Motor neuron (in vitro differentiated cells): ENCODE data around the gene FAM124B. TPM values are rescaled to one million over a fixed set of nuclear protein-coding genes. Genes with fewer than 3 reads are reported as not detected.
A peak's percentile ranks its signal among the peaks of the same experiment; 100 is the strongest.

ENCODE experiments used
- ATAC-seq, 8 experiments: fragments of 200-7000 bp; cut with Tn5 transposase; replicated peaks in 6 of 8; 2 replicates each; pipeline ENCODE4 v1.8.0; 2021; ENCODE audit warnings: mild to moderate bottlenecking in 8 of 8, moderate library complexity in 8 of 8
- H3K27ac ChIP-seq, 2 donors: fragments of 250-450 bp; sonication (Bioruptor Pico); 2 replicates each; pipeline ENCODE4 v1.9.0; 2021; ENCODE audit warnings: antibody characterized with exemption in 2 of 2, mild to moderate bottlenecking in 2 of 2, moderate library complexity in 1 of 2
- H3K4me1 ChIP-seq, 2 donors: fragments of 250-450 bp; sonication (Bioruptor Pico); replicated peaks in 1 of 2; 2 replicates each; pipeline ENCODE4 v1.6.1; 2021; ENCODE audit warnings: antibody characterized with exemption in 2 of 2, mild to moderate bottlenecking in 2 of 2, moderate library complexity in 1 of 2
- H3K4me3 ChIP-seq, 5 donors: fragments of 250-450 bp; sonication (Bioruptor Pico); 2 replicates each; pipeline ENCODE4 v1.9.0; 2021; ENCODE audit warnings: antibody characterized with exemption in 5 of 5, mild to moderate bottlenecking in 5 of 5, moderate library complexity in 4 of 5
- WGBS, 10 experiments: fragments of 450-650 bp; shearing (Covaris generic); methylation state at CpG; one replicate each; pipeline ENCODE4 v1.0.0; 2022; 5-methylcytosine and 5-hydroxymethylcytosine counted together
- in situ Hi-C, 9 experiments: fragments of 400-800 bp; cut with MboI; loops; one replicate each; pipeline ENCODE4 v1.15.0; 2021; ENCODE audit warnings: low sequenced_read_pairs in 9 of 9, low pct_unique_long_range_greater_than_20kb in 2 of 9; ENCODE audit not compliant: unreplicated experiment in 9 of 9
- total RNA-seq, 8 experiments: library from RNA; unstranded; fragments of 300-600 nt; gene quantifications; 2 replicates each; pipeline versions ENCODE4 v1.2.3 to v1.2.4, GENCODE V29; 2022

FAM124B gene
- total RNA-seq, 8 experiments from 2014 or later, result 0.09 to 0.97 (median 0.23) TPM; not detected in 4

DNA sequence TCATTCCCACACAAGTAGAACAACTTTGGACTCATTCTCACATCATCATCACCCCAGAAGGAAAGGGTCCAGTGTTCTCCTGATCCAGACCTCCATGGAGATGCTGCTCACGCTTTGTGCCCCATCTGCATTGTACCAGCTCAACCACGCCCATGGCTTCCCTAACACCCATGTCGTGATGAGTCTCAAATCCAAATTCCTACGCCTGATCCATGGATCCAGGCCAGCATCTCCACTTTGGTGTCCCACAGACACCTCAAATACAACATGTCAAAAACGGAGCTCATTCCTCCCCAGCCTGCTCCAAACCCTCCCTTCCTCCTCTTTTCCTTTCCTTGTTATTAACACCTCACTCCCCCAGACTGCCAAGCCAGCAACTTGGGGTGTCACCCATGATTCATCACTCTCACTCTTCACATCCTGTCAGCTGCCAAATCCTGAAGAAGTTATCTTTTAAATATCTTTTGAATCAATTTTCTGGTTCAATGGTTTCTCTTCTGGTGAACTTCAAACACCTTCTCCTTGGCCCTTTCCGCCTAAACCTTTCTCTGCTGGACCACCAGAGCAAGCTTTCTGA is 30.2 kb upstream of the FAM124B start:
- Histone ChIP-seq H3K4me3 (no peak overlapping the region), H3K4me1 (no peaks in the 10 kb centered on the region), H3K27ac (no peak overlapping the region)
- WGBS, 10 experiments, result 63 to 100% (median 83%) methylated on average over 1 to 5 of the region's 6 CpGs; no CpG with 5 or more reads in 1 of the 10 experiments
- no peak for ATAC-seq
- in situ Hi-C loops, result no loop called here

DNA sequence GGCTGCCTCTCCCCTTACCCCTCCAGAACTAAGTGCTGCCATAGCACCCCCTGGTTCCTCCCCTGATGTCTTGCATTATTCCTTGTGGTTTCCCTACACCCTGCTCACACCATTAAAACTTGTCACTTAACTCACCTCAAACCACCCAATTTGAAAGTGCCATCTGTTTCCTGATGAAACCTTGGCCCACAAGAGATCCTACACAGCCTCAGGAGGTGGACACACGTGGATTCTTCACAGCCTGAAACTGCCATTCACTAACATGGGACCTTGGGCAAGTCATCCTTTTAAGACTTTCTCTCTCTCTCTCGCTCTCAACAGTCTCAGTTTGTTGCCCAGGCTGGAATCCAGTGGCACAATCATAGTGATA is 27.5 kb upstream of the FAM124B start:
- no peaks in the 10 kb centered on the region for H3K4me1 ChIP-seq
- no peak overlapping the region for H3K4me3 ChIP-seq
- 0 to 50% (median 25%) methylated on average over 1 to 2 of the region's 2 CpGs; no CpG with 5 or more reads in 5 of the 10 experiments for WGBS, 10 experiments
- H3K27ac ChIP-seq, result no peak overlapping the region
- ATAC-seq, result no peak
- in situ Hi-C loops, result no loop called here

DNA sequence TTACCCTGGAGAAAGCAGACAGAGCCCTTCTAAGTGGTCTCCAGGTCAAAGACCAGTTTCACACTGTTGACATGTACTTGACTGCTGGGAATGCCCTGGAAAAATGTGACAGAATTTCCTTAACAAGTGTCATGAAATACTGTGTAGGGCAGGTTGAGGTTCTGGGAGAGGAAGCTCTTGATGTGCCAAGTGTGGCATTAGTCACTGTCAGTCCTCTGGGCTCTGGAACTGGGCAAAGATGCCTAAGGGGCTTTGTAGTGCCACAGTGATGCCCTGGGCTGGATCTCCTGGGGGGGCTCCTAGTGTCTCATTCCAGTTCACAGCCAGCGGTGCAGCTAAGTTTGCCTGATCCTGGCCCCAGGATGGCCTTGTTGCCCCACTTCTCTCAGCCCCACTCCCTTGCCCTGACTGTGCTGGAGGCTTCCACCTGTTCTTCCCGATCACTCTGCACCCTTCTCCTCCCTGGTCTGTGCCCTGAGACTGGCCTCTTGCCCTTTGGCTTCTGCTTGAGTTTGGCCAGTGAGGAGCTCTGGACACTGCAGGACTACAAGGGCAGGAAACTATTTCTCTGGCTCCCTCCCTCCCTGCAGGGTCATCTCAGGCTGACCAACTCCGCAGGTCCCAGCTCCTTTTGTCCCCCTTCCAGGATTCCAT is 27.0 kb upstream of the FAM124B start:
- Histone ChIP-seq H3K27ac (no peak overlapping the region), H3K4me3 (no peak overlapping the region), H3K4me1 (no peaks in the 10 kb centered on the region)
- ATAC-seq, result no peak
- in situ Hi-C loops, result no loop called here
- 100% methylated on average over 2 of the region's 3 CpGs; no CpG with 5 or more reads in 9 of the 10 experiments for WGBS, 10 experiments

DNA sequence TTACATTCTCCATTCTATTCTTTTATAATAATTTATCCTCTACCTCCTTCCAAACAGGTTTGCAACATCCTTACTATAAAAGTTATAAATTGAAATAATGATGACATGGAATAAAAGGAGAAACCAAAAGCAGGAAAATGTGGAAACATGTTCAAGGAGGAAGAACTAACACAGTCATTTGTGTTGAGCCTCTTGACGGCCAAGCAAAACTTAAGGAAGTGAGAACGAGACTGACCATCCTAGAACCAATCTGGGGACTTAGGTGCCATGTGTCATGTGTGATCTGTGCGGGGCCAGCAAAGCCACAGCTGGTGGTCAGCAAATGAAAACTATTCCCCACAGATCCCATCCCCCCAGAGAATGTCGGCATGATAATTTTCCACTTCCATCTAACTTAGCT is 25.6 kb upstream of the FAM124B start:
- H3K4me3 ChIP-seq, result no peak overlapping the region
- no peak for ATAC-seq
- H3K4me1 ChIP-seq, result no peaks in the 10 kb centered on the region
- in situ Hi-C loops, result no loop called here
- 17 to 100% (median 73%) methylated on average over 1 to 4 of the region's 4 CpGs; no CpG with 5 or more reads in 1 of the 10 experiments for WGBS, 10 experiments
- no peak overlapping the region for H3K27ac ChIP-seq

DNA sequence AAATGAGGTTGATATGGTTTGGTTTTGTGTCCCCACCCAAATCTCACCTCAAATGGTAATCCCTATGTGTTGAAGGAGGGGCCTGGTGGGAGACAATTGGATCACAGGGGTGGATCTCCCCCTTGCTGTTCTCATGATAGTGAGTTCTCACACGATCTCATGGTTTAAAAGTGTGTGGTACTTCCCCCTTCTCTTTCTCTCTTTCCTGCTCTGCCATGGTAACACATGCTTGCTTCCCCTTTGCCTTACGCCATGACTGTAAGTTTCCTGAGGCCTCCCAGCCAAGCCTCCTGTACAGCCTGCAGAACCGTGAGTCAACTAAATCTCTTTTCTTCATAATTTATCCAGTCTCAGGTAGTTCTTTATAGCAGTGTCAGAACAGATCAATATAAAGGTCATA is 24.7 kb upstream of the FAM124B start:
- 40 to 100% (median 71%) methylated on average over 1 to 3 of the region's 3 CpGs; no CpG with 5 or more reads in 5 of the 10 experiments for whole genome bisulfite sequencing, 10 experiments
- Histone ChIP-seq H3K4me1 (no peaks in the 10 kb centered on the region), H3K27ac (no peak overlapping the region), H3K4me3 (no peak overlapping the region)
- in situ Hi-C loops, result no loop called here
- no peak for ATAC-seq

DNA sequence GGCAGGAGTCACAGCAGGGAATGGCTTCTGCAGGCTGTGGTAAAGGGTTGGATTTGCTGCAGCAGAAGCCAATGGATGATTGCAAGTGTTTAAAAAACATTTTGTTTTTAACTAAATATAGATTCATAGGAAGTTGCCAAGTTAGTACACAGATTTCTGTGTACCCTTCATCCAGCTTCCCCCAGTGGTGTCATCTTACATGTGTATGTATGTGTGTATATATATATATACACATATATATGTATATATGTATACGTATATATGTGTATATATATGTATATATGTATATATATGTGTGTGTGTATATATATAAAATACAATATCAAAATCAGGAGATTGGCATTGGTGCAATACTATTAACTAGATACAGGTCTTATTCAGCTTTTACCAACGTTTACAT is 19.2 kb upstream of the FAM124B start:
- no peak for ATAC-seq
- no peak overlapping the region for H3K27ac ChIP-seq
- H3K4me1 ChIP-seq, result no peaks in the 10 kb centered on the region
- 40 to 100% (median 100%) methylated on average over 1 of the region's 2 CpGs; no CpG with 5 or more reads in 5 of the 10 experiments for WGBS, 10 experiments
- H3K4me3 ChIP-seq, result no peak overlapping the region
- in situ Hi-C loops, result no loop called here

DNA sequence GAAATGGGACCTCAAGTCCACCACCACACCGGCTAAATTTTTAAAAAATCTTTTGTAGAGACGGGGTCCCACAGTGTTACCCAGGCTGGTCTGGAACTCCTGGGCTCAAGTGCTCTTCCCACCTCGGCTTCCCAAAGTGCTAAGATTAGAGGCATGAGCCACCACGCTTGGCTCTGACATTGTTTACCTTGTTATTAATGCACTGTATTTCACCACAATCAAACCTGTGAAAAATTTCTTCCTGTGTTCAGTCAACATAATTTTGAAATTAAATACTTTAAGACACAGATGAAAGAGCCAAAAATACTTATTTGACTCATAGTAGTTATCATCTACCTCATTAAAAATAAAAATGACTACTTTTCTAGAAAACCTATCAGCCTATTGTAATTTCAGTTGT is 16.0 kb upstream of the FAM124B start:
- no peak overlapping the region for H3K27ac ChIP-seq
- H3K4me3 ChIP-seq, result no peak overlapping the region
- 78 to 98% (median 85%) methylated on average over 1 to 4 of the region's 4 CpGs; no CpG with 5 or more reads in 2 of the 10 experiments for WGBS, 10 experiments
- ATAC-seq, result no peak
- H3K4me1 ChIP-seq, result no peaks in the 10 kb centered on the region
- in situ Hi-C loops, result no loop called here

DNA sequence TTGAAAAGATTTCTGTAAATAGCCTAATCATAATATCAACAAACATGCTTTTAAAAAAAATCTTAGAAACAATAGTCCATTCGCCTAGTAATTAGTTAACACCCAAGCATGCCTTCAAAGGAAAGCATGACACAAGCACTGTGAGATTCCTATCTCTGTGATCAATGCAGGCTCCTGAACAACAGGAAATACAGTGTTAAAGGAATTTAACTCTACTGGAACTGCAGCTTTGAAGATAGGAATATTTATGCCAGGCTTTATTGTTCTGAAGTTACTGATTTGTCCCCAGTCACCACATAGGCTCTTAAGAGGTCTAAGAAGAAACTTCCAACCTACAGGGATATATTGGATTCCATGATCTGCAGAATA is 15.4 kb upstream of the FAM124B start:
- ATAC-seq, result no peak
- no peak overlapping the region for H3K27ac ChIP-seq
- in situ Hi-C loops, result no loop called here
- WGBS, 10 experiments, result 60 to 100% (median 83%) methylated on average over 1 of the region's 1 CpG; no CpG with 5 or more reads in 5 of the 10 experiments
- H3K4me1 ChIP-seq, result no peaks in the 10 kb centered on the region
- no peak overlapping the region for H3K4me3 ChIP-seq

DNA sequence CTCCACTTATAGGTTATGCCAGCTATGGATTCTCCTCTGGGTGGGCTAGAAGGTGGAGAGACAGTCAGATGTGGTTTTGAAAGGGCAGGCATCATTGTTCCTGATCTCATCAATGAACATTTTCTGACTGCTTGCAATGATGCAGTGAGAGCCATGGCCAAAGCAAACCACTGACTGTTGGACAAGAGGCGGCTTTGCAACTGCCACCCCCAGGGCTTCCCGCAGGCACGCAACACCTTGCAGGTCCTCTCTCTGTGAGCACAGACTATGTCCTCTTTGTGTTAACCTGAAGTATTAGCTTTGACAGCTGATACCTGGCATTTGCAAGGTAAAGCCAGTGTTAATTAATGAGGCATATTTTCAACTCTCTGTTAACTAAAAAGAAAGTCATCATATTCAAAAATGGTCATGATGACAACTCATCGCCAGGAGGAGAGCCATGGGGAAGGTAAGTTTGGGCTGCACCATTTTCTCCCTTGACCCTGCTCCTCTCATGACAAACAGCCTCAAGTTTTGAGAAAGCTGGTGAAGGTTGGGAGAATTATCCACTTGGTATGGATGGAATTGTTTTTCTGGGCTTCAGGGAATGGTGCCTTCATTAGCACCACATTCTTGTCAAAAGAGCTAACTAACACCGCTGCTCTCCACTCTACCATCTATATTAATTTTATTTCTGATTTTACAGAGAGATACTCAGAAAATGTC is 14.9 kb upstream of the FAM124B start:
- 40 to 100% (median 95%) methylated on average over 1 to 5 of the region's 5 CpGs; no CpG with 5 or more reads in 1 of the 10 experiments for WGBS, 10 experiments
- in situ Hi-C loops, result no loop called here
- Histone ChIP-seq H3K4me3 (no peak overlapping the region), H3K4me1 (no peaks in the 10 kb centered on the region), H3K27ac (no peak overlapping the region)
- ATAC-seq, result no peak

DNA sequence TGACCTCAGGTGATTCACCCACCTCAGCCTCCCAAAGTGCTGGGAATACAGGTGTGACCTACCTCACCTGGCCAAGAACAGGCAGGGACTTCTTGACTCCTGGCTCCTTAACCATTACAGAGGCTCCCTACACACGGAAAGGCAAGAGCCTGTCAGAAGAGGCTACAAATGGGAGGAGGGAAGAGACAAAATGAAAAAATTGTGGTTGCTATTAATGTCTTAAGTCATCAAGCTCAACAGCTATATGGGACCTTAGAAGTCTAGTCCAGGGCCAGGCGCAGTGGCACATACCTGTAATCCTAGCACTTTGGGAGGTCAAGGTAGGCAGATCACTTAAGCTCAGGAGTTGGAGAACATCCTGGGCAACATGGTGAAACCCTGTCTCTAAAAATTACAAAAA is 11.5 kb upstream of the FAM124B start:
- WGBS, 10 experiments, result 43 to 100% (median 79%) methylated on average over 1 to 2 of the region's 2 CpGs; no CpG with 5 or more reads in 4 of the 10 experiments
- ATAC-seq, result no peak

DNA sequence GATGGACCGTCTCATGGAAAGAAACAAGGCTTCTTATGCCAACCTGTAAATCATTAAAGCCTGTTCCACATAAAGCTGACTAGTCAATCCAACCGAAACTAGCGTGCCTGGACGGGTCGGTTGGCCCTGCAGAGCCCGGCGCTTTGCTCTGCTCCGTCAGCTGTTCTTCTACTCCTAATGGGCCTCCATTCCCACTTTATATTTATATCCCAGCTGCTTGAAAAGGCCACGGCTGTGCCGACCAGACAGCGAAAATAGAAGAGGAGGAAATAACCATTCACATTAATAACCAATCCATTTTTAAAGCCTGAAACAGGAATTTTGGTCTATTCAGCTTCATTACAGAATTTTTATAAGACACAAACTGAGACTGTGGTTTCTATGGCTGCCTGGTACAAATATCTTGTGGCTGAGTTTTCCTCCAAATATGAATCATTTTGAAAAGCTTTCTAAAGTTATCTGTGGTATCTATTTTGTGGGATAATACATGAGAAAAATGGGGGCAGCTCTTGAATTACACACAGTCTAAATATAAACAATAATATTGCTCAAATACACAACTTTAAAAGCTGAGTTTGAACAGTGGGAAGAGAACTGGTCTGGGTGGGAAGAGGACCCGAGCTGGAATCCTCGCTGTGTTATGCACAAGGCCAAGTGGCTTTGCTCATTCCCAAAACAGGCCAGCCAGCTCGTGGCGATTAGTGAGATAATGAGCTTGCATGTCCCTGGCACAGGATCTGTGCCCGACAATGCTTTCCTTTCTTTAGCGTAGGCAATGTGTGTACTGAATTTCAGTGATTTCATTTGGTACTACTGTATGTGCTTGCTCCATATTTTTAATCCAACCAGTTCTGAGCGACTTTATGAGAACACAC is 10.5 kb upstream of the FAM124B start:
- 5 to 85% (median 57%) methylated on average over 3 to 15 of the region's 18 CpGs; no CpG with 5 or more reads in 1 of the 10 experiments for WGBS, 10 experiments

More for the DNA sequence above, 11.5 kb upstream of the FAM124B start:
- Histone ChIP-seq H3K27ac (no peak overlapping the region), H3K4me3 (no peak overlapping the region), H3K4me1 (no peaks in the 10 kb centered on the region)
- in situ Hi-C loops, result no loop called here

DNA sequence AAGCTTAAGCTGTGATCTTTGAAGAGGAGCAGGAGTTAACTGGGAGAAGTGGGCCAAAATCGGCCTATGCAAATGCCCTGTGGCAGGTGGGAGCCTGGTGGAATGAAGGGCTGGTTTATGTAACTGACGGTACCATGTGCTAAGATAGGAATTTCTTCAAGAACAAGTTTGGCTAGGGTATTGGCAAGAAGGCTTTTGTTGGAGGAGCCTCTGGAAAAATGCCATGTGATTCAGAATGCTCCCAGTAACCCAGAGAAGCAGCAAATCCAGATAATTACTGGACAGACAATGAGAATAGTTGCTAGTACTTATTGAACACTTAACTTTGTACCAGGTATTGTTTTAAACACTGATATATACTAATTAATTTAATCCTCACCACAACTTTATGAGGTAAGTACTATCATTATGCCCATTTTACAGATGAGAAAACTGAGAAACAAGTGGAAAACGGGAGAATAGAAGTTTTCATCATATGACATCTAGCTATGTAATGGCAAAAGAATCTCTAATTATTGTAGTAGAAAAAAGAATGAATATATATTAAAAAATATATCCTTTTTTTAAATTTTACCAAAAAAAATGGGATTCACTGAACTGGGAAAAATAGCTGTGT is 9.1 kb upstream of the FAM124B start:
- Histone ChIP-seq H3K4me1 (no peaks in the 10 kb centered on the region), H3K27ac (no peak overlapping the region), H3K4me3 (no peak overlapping the region)
- no peak for ATAC-seq
- in situ Hi-C loops, result no loop called here
- 63 to 100% (median 88%) methylated on average over 1 to 3 of the region's 3 CpGs; no CpG with 5 or more reads in 2 of the 10 experiments for WGBS, 10 experiments

More for the DNA sequence above, 10.5 kb upstream of the FAM124B start:
- Histone ChIP-seq H3K4me1 (no peaks in the 10 kb centered on the region), H3K27ac (no peak overlapping the region), H3K4me3 (no peak overlapping the region)
- in situ Hi-C loops, result no loop called here
- peak in 3 of 8 experiments; percentile 39 to 62 (median 53) for ATAC-seq
